Hepatic stellate cell (primary cell): ENCODE measurements around the gene ARSJ.

ENCODE experiments used
- DNase-seq: peaks from one replicate; pipeline ENCODE4 v3.0.0; 2011; ENCODE audit warnings: low spot score

The ARSJ gene

DNA sequence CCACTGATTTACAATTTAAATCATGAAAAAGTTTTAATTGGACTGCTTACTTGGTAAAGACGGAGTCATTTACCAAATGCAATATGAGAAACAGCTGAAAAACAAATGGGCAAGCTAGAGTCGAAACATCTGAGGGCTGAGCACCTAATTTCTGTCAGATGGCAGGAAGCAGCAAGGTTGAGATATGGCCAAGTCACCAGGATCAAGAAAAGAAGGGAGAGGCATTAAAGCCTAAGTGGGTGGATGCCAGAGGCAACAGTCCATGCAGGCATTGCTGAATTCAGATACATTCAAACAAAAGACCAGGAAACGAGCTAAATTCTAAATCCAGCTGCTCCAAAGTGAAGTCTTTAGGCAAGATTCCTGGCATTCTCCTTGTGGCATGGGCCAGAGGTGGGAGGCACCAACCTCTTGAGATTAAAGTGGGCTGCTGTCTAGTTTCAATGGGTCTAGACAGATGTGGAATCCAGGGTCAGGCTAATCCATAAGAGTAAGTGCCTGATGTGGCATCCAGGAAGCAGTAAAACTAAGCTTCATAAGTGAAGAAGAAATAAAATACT lies 8.0 kb upstream of the ARSJ start:
- no peak for DNase-seq

DNA sequence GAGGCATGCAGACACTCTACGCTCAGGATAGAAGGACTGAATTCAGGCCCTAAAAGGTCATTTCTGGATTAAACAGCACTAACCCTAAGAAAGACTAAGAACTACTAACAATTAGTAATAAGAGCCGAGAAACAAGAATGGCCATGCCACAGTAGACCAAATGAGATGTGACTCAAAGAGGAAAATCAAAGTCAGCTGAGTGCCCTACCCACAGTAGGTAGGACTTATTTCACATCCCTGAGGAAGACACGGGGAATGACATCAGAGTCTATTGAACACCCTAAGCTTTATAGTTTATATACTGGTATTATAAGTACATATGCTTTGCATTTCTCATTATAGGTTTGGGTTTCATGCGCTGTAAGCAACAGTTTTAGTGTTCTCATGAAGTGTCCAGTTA lies 2.7 kb upstream of the ARSJ start:
- DNase-seq, result no peak

DNA sequence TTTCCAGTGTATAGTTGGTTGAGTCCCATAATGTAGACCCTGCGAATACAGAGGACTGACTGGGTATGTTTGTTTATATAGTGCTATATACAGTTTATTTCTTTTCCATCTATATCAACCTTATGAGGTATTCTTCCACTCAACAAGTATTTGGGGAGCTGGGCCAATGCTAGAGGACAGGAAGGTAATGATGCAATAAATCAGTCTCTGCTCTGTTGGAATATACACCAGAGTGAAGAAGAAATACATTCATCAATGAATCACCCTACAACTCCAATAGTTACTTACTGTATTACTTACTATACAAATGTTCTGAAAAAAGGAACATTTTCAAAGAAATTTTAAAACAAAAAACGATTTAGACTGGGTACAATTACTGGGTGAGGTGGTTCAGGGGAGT lies 2.1 kb upstream of the ARSJ start:
- no peak for DNase-seq

DNA sequence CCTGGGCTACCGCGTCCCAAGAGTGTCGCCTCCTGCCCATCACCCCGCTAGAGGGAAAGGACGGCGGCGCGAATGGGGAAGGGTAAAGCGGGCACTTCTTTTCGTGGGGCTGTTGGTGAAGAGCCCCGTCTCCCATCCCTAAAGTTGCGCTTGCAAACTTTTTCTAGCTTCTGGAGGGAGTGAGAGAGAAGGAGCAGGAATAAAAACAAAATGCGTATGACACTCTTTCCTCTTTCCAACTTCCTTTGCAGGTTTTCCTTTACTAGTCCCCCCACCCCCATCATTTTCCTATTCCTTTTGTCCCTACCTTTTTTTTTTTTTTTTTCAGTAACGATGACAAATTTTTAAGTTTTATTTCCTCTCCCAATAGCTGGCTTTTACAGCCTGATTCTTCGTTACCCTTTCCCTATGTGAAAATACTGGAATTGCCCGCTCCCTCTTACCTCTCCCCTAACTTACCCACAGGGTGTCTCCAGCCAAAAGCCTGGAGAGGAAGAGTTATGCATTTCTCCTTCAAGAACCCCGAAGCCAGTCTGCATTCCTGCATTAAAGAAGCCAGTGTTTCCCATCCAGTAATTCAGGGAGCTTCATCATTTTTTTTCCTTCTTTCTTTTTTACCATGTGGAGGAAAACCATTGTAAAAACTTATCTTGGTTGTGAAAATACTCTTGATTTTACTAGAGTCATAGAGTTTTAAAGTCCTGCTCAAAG lies 613 bp upstream of the ARSJ start:
- DNase-seq, result peak; percentile 24

DNA sequence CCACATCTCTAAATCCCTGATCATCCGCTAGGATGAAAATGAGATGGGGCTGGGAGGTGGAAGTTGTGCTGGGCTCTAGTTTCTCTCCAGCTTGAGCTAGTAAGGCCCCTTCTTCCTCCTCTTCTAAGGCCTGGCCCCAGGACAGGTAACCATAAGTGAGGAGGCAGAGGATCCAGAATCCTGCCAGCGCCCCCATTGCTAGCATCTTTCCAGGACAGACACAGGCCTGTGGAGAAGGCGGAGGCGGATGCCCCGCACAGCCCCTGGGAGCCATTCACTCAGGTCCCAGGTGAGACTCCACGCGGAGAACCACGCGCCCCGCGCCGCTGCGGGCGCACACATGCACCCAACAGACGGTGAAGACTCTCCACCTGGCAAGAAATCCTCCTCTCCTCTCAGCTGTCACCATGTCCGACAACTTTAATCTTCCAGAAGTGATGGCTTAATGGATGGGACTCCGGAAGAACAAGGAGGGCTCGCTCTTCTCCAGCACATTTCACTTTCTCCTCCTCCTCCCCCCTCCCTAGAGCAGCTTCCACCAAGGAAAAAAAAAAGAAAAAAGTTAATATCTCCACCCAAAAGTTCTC lies 793 bp downstream of the ARSJ start:
- DNase-seq, result no peak

DNA sequence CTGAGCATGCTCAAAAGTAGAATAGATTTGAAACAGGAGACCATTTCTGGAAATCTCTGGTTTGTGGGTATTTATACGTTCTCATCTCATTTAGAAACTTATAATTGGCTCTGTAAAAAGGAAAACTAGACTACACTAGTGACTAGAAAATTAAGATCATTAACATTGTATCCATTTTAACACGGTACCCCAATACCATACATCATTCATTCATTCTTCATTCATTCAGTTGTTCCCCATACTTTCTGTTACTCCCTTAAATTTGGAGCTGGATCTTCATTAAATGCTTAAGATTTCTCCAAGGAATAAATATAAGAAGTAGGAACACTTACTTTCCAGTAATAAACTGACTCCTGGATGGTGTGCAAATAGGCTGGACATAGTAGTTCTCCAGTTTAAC lies 1.3 kb downstream of the ARSJ start:
- DNase-seq, result no peak

DNA sequence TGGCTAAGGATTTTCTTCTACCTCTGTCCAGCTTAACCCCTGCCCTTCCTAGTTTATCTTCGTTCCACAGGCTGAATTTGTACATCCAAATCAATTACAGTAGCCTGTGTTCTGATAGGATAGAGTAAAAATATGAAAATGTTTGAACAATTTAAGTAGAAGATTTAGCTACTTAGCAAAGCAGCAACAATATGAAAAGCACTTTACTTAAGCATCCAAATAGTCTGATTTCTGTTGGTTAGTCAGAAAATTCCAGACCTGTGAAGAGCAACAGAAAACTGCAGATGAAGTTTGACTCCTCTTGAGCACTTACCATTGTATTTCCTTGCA lies 2.0 kb downstream of the ARSJ start:
- no peak for DNase-seq

DNA sequence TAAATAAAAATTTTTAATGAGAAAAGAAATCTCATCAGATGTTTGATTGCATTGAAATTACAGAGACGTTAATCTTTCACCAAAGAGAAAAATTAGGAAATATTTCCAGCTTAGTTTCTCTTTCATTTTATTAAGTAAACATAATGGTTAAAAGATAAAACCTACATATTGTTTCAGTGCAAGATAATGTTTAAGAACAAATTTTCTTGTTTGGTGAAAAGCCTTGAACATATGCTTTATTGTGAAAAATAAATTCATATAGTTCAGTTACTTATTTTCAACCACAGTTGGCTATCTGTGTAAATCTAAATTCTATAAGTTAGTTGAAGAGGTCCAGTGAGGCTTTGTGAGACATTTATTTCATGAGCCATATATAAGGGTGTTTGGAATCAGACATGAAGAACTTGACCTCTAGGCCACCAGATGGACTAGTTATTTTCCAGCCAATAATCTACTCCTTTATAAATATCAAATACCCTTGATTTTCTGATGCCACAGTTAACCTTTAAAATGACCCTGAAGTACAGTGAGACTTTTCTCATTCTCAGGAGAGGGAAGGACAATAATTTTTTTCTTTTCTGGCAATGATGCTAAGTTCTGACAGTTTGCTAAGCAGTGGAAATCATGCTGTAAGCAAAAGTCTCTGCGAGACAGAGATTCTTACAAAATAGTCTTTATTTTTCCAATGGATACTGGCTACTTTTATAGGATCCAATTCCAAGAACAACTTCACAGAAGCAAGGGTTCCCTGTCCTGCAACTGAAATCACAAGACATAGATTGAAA lies 2.5 kb downstream of the ARSJ start:
- no peak for DNase-seq

DNA sequence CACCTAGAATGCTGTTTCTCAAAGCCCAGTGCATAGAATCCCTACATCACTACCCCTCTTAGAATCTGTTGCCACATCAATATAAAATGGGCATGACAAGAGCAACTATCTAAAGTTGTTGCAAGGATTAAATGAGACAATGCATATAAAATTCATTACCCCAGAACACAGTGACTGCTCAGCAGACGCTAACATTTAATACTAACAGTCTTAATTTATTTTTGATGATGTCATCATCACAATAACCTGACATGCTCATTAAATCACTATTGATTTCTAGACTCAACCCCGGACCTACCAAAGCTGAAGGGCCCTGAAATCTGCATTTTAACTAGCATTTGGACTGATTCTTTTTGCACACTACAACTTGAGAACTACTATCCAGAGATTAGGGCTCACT lies 3.9 kb downstream of the ARSJ start:
- no peak for DNase-seq

DNA sequence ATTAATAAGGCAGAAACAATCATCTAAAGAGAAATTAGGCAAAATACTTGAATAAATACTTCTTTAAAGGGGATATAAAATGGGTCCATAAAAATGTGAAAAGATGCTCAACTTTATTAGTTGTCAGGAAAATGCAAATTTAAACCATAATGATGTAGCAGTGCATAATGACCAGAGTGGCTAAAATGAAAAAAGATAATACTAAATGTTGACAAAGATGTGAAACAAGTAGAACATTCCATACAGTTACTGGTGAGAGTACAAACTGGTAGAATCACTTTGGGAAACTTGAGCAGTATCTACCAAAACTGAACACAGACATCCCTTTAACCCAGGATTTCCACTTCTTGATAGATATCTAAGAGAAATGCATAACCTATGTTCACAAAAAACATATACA lies 5.0 kb downstream of the ARSJ start:
- DNase-seq, result no peak

DNA sequence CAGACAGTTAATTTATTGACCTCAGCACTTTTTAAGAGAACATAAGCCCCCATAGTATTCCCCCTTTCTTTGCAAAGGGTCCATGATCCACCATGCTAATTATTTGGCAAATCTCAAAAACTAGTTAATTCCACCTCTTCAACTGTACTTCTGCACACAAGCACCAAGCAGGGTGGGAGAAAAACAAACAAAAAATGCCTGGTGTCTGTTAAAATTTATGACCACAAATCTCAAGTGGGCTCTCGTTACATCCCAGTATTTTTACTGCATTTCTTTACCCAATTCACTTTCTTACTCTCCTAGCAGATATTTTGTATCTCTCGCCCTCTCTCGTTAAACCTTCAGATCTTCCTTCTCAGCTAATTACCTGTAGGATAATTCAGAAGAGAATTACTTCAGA lies 6.1 kb downstream of the ARSJ start:
- no peak for DNase-seq

DNA sequence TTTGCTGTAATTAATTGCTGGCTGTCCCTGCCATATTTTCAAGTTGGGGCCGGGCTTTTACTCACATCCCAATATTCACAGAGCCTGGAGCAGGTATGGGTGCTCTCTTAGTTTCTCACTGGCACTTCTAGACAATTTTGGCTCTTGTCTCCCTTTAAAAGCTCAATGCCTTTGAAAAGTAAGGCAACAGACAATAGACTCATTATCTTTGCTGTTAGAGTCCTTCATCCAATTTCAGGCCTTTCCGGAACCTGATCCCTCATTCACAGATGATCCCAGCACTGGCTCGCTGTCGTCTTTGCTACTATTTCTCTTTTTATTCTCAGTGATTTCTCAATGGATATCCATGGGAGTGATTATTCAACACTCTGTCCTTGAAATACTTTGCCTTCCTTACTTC lies 6.7 kb downstream of the ARSJ start:
- DNase-seq, result no peak

DNA sequence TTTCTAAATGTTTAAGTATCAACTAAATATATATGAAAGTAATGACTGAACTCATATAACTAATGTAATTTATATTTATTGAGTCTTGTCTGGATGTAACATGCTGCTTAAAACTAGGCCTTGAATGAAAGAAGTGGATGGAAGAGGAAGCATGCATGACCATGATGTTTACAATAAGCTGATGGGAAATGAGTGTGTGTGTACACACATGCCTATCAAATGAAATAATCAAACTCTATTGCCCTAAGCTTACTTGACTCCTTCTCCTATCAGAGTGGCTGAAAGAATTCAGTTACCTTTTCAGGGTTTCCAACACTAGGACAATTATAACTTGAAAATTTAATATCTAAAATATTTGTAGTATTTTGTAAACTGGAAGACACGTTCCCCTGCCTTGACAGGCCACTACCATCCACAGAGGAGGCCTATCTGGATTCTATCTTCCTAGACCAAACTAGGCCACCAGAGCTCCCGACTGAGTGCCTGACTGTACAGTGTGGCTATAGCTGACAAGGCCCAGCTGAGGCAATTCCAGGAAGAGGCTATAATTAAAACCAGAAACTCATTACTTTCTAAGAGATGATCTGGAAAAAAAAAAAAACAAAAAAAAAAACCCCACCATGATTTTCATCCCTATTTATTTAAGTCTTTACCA lies 7.6 kb downstream of the ARSJ start:
- DNase-seq, result no peak

DNA sequence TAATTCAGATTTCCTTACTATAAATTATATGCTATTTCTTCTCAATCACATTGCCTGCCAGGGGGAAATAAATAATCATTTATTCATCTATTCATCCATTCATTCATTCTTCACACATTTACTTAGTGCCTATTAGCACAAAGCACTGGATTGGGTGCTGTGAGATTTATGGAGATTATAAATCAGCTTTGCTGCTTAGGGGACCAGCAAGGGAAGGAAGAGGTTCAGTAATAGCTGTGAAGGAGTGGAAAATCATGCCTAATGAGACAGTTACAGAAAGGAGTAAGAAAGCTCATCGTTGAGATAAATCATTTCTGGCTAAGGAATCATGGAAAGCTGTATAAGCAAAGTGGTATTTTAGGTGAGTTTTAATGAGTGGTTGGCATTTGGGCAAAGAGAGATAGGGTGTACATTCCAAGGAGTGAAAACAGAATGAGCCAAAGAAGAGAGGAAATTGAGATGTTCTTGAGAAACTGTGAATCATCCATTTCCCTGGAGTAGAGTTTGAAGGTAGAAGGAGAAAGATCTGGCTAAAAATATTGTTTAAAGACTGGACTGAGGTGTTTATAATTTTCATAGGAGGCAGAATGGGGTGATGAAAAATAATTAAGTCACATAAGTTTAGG lies 9.6 kb downstream of the ARSJ start:
- DNase-seq, result no peak

DNA sequence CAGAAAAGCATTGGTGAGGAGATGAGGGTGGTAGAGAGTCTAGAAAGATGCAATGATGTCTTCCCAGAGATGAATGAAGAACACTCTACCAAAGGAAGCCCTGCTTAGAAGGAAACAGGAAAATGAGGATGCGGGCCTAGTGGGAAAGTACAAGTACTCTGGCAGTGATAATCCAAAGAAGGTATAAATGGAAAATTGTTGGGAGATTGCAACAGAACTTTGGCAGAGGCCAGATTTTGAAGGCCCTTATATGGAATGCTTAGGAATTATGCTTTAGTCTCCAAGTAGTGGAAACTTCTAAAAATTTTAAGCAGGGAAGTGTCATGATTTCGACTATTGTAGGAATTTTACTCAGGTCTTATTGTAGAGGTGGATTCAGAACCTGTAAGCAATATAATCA lies 11.0 kb downstream of the ARSJ start:
- no peak for DNase-seq

DNA sequence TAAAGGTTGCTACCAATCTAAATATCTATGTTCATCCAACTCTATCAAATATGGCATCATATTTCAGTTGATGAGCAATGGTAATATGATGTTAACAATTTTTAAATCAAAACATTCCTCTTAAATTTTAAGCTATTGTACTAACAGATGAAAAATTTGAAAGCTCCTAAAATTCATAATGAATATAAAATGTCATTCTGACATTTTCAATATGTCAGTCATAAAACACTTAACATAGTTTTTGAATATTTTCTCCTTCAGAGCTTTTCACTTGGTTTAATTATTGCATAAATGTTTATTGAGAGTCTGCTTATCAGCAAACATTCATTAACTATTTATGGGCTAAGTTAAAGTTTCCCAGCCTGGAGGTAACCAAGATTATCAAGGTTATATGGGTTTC lies 11.8 kb downstream of the ARSJ start:
- DNase-seq, result no peak

DNA sequence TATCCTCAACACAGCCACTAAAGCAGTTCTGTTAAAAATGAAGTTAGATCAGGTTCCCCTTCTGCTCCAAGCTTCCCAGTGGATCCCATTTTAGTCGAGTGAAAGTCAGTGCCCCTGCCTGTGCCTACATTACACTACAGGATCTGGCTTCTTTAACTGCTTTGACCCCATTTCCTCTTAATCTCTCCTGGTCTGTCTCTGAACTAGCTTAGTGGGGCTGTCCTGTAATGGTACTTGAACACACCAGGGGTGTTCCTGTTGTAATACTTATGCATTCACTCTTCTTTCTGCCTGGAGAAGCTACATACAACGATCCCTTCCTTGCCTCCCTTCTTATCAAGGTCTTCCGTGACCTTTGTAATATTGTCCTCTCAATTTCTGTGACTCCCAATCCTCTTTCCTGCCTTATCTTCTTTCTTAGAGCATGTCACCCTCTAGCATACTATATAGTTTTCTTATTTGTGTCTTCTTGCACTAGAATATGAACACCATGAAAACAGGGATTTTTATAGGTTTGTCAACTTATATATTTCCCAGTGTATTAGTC lies 16.7 kb downstream of the ARSJ start:
- no peak for DNase-seq

DNA sequence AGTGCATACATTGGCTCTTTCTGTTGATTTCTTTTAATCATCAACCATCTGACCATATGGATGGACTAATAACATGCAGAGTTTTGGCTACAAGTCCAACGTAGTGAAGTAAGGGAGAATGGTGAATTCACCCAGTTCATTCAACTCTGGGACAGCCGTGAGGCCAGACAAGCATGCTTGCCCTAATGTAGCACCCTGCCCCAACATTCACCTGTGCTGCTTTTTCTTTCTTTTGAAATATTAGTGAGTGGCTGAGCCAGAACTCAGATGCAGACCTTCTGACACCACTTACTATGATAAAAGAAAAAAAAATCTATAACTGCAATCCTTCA lies 17.5 kb downstream of the ARSJ start:
- DNase-seq, result no peak

DNA sequence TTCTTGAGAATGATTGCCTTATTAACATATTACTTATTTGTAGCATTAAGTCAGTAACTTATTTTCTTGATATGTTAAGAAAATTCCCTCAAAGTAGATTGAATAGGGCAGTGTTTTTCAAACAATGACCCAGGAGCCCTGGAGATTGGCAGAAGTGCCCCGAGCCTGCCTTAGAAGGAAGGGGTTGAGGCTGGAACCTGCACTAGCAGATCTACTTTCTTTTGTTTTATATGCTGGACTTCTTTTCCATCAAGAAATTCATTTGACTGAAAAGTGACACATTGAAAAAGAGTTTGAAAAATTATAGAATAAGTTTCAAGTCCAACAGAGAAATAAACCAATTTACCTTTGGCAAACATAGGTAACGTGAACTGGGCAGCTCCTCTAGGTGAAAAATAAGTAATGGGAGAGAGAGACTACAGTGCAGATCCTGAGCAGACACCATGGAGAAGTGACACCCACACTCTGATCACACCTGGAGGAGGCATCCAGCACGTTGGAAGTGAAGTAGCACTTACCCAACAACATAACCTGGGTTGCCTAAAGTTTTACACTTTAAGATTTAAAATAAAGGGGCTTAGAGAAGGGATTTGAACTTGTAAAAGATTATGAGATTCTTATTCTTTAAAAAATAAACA lies 18.6 kb downstream of the ARSJ start:
- DNase-seq, result no peak

DNA sequence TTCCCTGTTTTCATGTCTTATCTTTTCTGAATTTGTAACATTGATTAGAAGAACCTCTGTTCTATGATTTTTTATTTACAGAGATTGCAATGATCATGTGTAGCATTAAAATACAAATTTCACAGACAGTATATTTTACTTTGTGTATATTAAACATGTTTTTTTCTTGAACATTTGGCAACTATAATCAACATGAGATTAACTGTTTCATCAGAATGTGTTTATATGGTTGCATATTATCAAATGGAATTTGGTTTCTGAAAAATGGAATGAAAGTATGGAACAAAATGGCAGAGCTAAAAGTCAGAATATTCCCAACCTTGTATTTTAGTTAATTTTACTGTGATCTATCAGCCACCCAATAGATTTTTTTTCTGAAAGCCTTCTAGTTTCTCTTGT lies 19.9 kb downstream of the ARSJ start:
- DNase-seq, result no peak

DNA sequence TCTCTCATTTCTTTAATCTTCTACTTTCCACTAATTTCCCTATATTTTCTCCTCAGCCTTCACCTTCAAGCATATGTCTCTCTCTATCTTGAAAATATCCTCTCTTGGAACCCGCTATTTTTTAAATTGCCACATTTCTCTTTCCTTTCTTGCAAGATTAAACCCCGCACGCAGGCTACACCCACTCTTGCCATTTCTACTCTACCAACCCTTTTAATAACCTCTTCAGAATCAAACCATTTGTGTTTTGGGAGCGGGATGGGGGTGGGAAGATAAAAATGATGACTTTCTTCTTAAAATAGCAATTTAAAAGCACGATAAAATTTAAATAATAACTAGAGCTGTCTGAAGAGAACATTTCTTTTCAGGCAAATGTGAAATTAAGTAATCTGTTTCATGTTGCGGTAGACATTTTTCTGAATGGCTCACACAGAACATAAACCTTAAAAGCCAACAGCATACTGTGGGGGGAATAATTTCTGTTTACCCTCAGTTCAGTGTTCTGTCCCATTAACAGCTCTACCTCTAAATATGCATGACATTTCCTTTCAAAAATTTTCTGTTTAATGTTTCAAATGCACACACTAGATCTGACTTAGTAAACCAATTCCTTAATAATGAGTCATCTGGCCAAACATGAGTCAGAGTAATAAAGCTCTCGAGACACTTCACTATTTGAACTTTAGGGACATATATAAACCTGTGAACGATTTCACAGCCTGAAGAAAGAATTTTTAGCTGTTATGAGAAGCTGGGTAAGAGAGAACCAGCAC lies 20.5 kb downstream of the ARSJ start:
- DNase-seq, result no peak
